ENCODE data around the gene ODAD4. TPM values are rescaled to one million over a fixed set of nuclear protein-coding genes. Genes with fewer than 3 reads are reported as not detected.

The ODAD4 gene, protein sequence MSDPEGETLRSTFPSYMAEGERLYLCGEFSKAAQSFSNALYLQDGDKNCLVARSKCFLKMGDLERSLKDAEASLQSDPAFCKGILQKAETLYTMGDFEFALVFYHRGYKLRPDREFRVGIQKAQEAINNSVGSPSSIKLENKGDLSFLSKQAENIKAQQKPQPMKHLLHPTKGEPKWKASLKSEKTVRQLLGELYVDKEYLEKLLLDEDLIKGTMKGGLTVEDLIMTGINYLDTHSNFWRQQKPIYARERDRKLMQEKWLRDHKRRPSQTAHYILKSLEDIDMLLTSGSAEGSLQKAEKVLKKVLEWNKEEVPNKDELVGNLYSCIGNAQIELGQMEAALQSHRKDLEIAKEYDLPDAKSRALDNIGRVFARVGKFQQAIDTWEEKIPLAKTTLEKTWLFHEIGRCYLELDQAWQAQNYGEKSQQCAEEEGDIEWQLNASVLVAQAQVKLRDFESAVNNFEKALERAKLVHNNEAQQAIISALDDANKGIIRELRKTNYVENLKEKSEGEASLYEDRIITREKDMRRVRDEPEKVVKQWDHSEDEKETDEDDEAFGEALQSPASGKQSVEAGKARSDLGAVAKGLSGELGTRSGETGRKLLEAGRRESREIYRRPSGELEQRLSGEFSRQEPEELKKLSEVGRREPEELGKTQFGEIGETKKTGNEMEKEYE
- total RNA-seq, result not detected in 2 replicates

GRCh38 chr17:41930009-41930832, at the start of gene ODAD4:
TSS of gene ODAD4 (plus strand) at chr17:41930617. CDS start at chr17:41930724, 107 bp downstream.

GRCh38 chr17:41918314-41919164, 11.9 kb upstream of the ODAD4 start, which contains the start of gene ACLY:
TSS of gene ACLY (minus strand) at chr17:41918951. CDS start at chr17:41913873, 5,078 bp downstream.

DNA sequence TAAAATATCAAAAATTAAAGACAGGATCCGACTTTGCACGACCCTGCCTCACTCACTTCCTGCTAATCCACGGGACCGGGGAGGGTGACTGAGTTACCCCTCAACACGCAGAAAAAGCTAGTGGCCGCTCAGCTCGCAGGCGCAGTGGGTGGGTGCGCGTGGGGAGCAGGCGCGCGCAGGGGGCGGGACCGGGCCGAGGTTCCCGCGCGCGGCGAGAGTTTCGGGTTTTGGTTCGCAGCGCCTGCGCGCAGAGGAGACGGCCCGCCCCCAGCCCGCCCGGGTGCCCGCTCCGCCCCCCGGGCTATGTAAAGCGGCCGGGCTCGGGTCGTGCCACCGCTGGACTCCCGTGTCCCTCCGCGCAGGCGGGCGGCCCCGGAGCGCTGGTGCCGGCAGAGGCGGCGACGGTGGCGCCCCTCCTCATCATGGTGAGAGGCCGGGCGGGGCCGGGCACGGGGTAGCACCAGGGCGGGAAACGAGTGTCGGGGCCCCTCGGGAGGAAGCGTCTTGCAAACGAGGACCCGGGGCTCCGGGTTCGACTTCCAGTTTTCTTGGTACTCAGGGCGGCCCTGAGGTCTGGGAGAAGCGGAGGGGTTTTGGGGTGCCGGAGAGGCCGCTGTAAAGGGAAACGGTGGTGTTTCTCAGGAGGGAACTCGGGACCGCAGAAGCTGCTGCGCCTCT, 36.2 kb downstream of the ODAD4 start, which contains the start of gene CNP:
Gene CNP (plus strand): TSS at position 333 of the 678 bp plus-strand sequence. CDS start 90 bp downstream, at position 423.

Other genes with a start within 250 kb of the ODAD4 start
- 83.4 and 101 TPM in 2 replicates for gene EIF1, start 241.7 kb upstream of the ODAD4 start, total RNA-seq
- not detected in 2 replicates for gene GAST, start 218.3 kb upstream of the ODAD4 start, total RNA-seq
- gene HAP1, start 196.0 kb upstream of the ODAD4 start, total RNA-seq, result not detected in 2 replicates
- gene JUP, start 143.9 kb upstream of the ODAD4 start, total RNA-seq, result 169 and 195 TPM in 2 replicates
- gene P3H4, start 118.7 kb upstream of the ODAD4 start, total RNA-seq, result 28.8 and 30.7 TPM in 2 replicates
- 83.2 and 91.1 TPM in 2 replicates for gene FKBP10, start 117.6 kb upstream of the ODAD4 start, total RNA-seq
- 52.2 and 58.0 TPM in 2 replicates for gene NT5C3B, start 94.4 kb upstream of the ODAD4 start, total RNA-seq
- not detected in 2 replicates for gene KLHL10, start 92.8 kb upstream of the ODAD4 start, total RNA-seq
- 13.9 and 16.4 TPM in 2 replicates for gene KLHL11, start 65.2 kb upstream of the ODAD4 start, total RNA-seq
- gene ACLY, start 11.7 kb upstream of the ODAD4 start, total RNA-seq, result 254 and 389 TPM in 2 replicates
- gene CNP, start 36.2 kb downstream of the ODAD4 start, total RNA-seq, result 81.4 and 83.9 TPM in 2 replicates
- gene DNAJC7, start 86.8 kb downstream of the ODAD4 start, total RNA-seq, result 65.2 and 68.0 TPM in 2 replicates
- 56.2 and 69.4 TPM in 2 replicates for gene NKIRAS2, start 89.5 kb downstream of the ODAD4 start, total RNA-seq
- gene C17orf113, start 120.0 kb downstream of the ODAD4 start, total RNA-seq, result 0.07 and 0.20 TPM in 2 replicates
- not detected in 2 replicates for gene ZNF385C, start 167.9 kb downstream of the ODAD4 start, total RNA-seq
- gene DHX58, start 182.1 kb downstream of the ODAD4 start, total RNA-seq, result 15.4 and 17.7 TPM in 2 replicates
- gene KAT2A, start 190.8 kb downstream of the ODAD4 start, total RNA-seq, result 11.3 and 14.1 TPM in 2 replicates
- gene HSPB9, start 192.2 kb downstream of the ODAD4 start, total RNA-seq, result not detected in 2 replicates
- 187 and 191 TPM in 2 replicates for gene RAB5C, start 224.4 kb downstream of the ODAD4 start, total RNA-seq

Data from mammary microvascular endothelial cell (primary cell).